ENCODE measurements around the gene PCED1B.

Gene PCED1B

GRCh38 chr12:47120736-47121135 lies 41.3 kb downstream of the PCED1B start:
- no peaks in the 10 kb centered on the region for H3K9me3 ChIP-seq (ENCODE audit: severe bottlenecking)
- H3K4me1 ChIP-seq (ENCODE audit: insufficient read depth, poor library complexity, severe bottlenecking), result peaks cover 15% of the 10 kb centered on the region
- DNase-seq (ENCODE audit: low spot score), result no peak
- peak overlapping the region; percentile 38 for H3K27ac ChIP-seq (ENCODE audit: poor library complexity, severe bottlenecking)
- H3K4me3 ChIP-seq (ENCODE audit: severe bottlenecking), result no peak overlapping the region
- ATAC-seq (ENCODE audit: low read depth), result no peak
- no peaks in the 10 kb centered on the region for H3K27me3 ChIP-seq (ENCODE audit: insufficient read depth, poor library complexity, severe bottlenecking)
- H3K36me3 ChIP-seq (ENCODE audit: low read depth), result peaks cover 2% of the 10 kb centered on the region; the same call in 1 of the 2 replicates
- TF ChIP-seq CTCF (IDR thresholded peaks at IDR 0.05; ENCODE audit: poor library complexity, severe bottlenecking), result no peak

GRCh38 chr12:47121146-47121545 lies 41.7 kb downstream of the PCED1B start:
- Histone ChIP-seq H3K27me3 (ENCODE audit: insufficient read depth, poor library complexity, severe bottlenecking) (no peaks in the 10 kb centered on the region), H3K27ac (ENCODE audit: poor library complexity, severe bottlenecking) (peak overlapping the region; percentile 38), H3K4me1 (ENCODE audit: insufficient read depth, poor library complexity, severe bottlenecking) (peaks cover 15% of the 10 kb centered on the region), H3K36me3 (ENCODE audit: low read depth) (no peaks in the 10 kb centered on the region; the same call in 1 of the 2 replicates), H3K9me3 (ENCODE audit: severe bottlenecking) (no peaks in the 10 kb centered on the region), H3K4me3 (ENCODE audit: severe bottlenecking) (no peak overlapping the region)
- ATAC-seq (ENCODE audit: low read depth), result peak; percentile 61
- TF ChIP-seq CTCF (IDR thresholded peaks at IDR 0.05; ENCODE audit: poor library complexity, severe bottlenecking), result no peak
- no peak for DNase-seq (ENCODE audit: low spot score)

- no peak for TF ChIP-seq CTCF (IDR thresholded peaks at IDR 0.05; ENCODE audit: poor library complexity, severe bottlenecking)
- H3K4me3 ChIP-seq (ENCODE audit: severe bottlenecking), result no peak overlapping the region
- H3K4me1 ChIP-seq (ENCODE audit: insufficient read depth, poor library complexity, severe bottlenecking), result peaks cover 15% of the 10 kb centered on the region
- H3K27ac ChIP-seq (ENCODE audit: poor library complexity, severe bottlenecking), result no peak overlapping the region
- no peaks in the 10 kb centered on the region; the same call in 1 of the 2 replicates for H3K36me3 ChIP-seq (ENCODE audit: low read depth)
- H3K27me3 ChIP-seq (ENCODE audit: insufficient read depth, poor library complexity, severe bottlenecking), result no peaks in the 10 kb centered on the region
- DNase-seq (ENCODE audit: low spot score), result no peak
- no peak for ATAC-seq (ENCODE audit: low read depth)
- H3K9me3 ChIP-seq (ENCODE audit: severe bottlenecking), result no peaks in the 10 kb centered on the region
These were observed 43.2 kb downstream of the PCED1B start for GRCh38 chr12:47122602-47123001.

GRCh38 chr12:47123730-47124129 lies 44.3 kb downstream of the PCED1B start:
- ATAC-seq (ENCODE audit: low read depth), result no peak
- no peak for DNase-seq (ENCODE audit: low spot score)
- no peaks in the 10 kb centered on the region for H3K27me3 ChIP-seq (ENCODE audit: insufficient read depth, poor library complexity, severe bottlenecking)
- H3K27ac ChIP-seq (ENCODE audit: poor library complexity, severe bottlenecking), result no peak overlapping the region
- H3K36me3 ChIP-seq (ENCODE audit: low read depth), result no peaks in the 10 kb centered on the region; the same call in 1 of the 2 replicates
- no peak overlapping the region for H3K4me3 ChIP-seq (ENCODE audit: severe bottlenecking)
- no peak for TF ChIP-seq CTCF (IDR thresholded peaks at IDR 0.05; ENCODE audit: poor library complexity, severe bottlenecking)
- H3K4me1 ChIP-seq (ENCODE audit: insufficient read depth, poor library complexity, severe bottlenecking), result peaks cover 15% of the 10 kb centered on the region
- no peaks in the 10 kb centered on the region for H3K9me3 ChIP-seq (ENCODE audit: severe bottlenecking)

- TF ChIP-seq CTCF (IDR thresholded peaks at IDR 0.05; ENCODE audit: poor library complexity, severe bottlenecking), result no peak
- Histone ChIP-seq H3K4me1 (ENCODE audit: insufficient read depth, poor library complexity, severe bottlenecking) (peaks cover 15% of the 10 kb centered on the region), H3K4me3 (ENCODE audit: severe bottlenecking) (no peak overlapping the region), H3K27me3 (ENCODE audit: insufficient read depth, poor library complexity, severe bottlenecking) (no peaks in the 10 kb centered on the region), H3K9me3 (ENCODE audit: severe bottlenecking) (no peaks in the 10 kb centered on the region), H3K36me3 (ENCODE audit: low read depth) (no peaks in the 10 kb centered on the region; the same call in 1 of the 2 replicates), H3K27ac (ENCODE audit: poor library complexity, severe bottlenecking) (no peak overlapping the region)
- DNase-seq (ENCODE audit: low spot score) (no peak), ATAC-seq (ENCODE audit: low read depth) (peak; percentile 61; the same call in 1 of the 3 replicates)
These were observed 45.0 kb downstream of the PCED1B start for GRCh38 chr12:47124451-47124850.

Data from RWPE2 (cell line).